Midbrain (tissue), 1 donor: ENCODE measurements around the gene BFSP2.

Experiments
- DNase-seq: peaks from one replicate; lab custom pipeline; 2025; lab: John Stamatoyannopoulos, UW

The BFSP2 gene, protein sequence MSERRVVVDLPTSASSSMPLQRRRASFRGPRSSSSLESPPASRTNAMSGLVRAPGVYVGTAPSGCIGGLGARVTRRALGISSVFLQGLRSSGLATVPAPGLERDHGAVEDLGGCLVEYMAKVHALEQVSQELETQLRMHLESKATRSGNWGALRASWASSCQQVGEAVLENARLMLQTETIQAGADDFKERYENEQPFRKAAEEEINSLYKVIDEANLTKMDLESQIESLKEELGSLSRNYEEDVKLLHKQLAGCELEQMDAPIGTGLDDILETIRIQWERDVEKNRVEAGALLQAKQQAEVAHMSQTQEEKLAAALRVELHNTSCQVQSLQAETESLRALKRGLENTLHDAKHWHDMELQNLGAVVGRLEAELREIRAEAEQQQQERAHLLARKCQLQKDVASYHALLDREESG

DNA sequence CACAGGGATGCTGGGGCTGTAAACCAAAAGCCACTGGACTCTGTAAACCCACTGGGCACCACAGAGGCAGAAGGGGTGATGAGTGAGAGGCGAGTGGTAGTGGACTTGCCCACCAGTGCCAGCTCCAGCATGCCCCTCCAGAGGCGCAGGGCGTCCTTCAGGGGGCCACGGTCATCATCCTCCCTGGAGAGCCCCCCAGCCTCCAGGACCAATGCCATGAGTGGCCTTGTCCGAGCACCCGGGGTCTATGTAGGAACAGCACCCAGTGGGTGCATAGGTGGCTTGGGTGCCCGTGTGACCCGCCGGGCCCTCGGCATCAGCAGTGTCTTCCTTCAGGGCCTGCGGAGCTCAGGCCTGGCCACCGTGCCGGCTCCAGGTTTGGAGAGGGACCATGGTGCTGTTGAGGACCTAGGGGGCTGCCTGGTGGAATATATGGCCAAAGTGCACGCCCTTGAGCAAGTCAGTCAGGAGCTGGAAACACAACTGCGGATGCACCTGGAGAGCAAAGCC, at the start of gene BFSP2:
BFSP2 (plus strand) TSS at position 51 of the 510 bp plus-strand sequence; CDS start at position 79, 28 bp downstream.
- DNase-seq: no peak

DNA sequence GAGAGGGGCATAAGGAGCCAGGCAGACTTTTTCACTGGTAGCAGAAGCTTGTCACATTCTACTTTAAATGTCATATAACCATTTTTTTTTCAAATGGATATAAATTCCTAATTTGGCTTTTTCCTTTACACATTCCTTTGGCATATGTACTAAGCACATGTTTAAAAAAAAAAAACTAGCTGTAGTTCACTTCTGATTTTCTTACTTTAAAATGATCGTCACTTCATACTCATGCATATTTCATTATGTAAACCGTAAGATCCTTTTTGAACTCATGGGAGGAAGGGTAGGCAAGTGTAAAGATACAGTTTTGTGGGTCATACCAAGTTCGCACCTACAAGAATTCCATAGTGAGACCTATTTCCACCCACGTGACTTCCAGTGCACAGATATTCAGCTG, 45.1 kb upstream of the BFSP2 start:
- DNase-seq: no peak

DNA sequence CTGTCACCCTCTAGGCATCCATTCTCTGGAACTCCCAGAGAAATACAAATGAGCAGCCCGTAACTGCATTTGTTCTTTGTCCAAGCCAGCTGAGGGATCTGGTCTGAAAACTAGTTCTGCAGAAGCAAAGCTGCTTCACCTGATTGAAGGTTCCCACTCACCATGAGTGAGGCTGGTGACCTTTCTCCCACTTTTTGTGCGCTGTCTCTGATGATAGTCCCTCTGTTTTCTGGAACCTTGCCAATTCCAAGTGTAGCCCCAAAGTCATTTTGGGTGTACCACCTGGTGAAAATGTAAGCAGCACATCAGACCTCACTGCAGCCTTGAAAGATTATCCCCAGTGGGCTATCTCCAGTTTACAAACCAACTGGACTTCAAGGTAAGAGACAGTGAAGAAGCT, 39.4 kb upstream of the BFSP2 start:
- no peak for DNase-seq

DNA sequence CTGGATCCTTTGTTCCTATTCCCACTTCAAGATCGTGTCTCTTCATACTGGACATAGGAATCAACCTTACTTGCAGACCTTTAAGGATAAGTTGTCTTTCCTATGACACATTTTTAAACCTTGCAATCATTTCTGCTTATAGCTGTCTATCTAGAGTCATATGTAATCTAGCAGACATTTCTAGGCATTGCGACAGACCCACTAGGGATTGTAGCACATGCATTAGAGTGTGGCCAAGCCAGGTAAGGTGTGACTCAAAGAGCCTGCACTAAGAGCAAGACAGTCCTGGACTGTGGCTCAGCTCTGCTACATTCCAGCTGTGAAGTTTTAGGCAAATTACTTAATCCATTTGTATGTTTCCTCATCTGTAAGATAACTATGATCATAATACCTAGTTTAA, 38.8 kb upstream of the BFSP2 start:
- DNase-seq: no peak

DNA sequence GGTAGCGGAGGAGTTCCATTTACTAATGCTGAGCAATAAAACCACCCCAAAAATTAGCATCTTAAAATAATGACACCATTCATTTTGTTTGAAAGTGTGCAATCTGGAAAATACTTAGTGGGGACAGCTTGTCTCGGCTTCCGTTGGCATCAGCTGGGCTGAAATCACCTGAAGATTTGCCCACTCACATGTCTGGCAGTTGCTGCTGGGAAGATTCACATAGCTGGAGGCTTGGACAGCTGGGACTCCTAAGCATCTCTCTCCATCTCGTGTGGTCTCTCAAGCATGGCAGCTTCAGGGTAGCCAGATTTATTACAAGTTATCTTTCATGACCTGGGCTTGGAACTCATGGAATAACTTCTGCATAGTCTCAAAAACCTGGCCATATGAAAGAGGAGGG, 38.4 kb upstream of the BFSP2 start:
- no peak for DNase-seq

DNA sequence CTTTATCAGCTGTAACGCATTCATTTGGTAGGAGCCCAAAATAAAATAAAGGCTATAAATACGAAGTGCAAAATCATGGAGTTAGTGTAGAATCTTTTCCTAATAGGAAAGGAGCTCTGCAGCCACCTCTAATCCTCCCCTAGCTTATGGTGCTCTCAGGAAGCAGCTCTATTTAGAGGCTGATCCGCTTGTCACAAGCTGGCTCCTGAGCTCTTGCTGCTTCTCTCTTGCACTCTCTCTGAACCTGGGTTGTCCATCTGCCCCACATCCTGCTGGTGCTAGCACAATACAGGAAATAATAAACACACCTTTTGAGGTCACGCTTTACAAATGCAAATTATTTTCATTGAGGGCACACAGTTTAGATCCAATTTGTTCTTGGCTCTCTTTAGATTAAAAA, 37.3 kb upstream of the BFSP2 start:
- no peak for DNase-seq

DNA sequence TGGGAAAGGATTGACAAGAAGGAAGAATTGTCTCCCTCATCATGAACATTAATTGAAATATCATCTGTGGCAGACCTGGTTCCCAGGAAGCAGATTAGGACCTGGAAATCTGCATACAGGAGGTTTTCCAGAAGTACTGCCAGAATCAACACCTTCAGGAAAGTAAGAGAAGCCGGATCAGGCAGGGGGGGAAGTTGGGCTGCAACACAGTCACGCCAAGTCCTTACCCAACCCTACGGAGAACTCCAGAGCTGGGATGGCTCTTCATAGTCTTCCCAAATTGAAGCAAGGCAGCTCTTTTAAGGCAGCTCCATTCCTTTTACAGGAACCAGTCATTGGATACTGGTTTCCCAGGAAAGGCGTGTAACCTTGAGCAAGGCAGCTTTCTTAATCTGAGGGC, 35.2 kb upstream of the BFSP2 start:
- DNase-seq: no peak

DNA sequence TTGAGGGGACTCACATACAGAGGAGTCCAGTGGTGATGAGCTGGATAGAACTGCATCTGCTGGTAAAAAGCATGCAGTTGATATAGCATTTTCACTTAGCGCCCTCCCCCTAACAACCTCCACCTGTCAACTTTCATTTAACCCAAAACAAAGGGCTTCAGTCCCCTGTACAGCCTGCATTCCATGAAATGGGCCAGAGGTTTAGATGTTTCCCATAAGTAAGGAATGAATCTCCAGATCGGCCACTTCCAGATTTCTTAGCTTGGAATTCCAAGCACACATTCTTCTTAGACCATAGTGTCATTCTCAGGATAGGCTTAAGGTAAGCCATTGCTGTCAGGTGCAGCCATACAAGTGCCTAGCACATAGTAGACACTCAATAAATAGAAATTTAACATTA, 32.9 kb upstream of the BFSP2 start:
- no peak for DNase-seq

DNA sequence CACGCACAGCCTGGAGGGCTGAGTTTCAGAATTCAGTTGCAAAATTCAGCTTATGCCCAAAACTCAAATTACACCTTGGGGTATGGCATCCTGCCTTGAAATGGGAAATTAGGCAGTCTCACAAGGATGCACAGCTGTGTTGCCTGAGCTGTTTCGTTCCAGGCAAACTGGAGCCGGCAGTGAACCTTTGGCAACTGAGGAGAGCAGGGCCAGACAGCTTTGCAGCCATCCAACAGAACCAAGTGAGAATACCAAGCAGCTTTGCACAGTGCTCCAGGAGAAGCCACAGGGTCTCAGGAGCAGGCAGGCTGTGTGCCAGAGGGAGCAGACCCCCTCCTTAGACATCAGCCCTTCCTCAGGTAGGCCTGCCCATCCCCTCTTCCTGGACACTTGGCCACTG, 32.5 kb upstream of the BFSP2 start:
- no peak for DNase-seq

DNA sequence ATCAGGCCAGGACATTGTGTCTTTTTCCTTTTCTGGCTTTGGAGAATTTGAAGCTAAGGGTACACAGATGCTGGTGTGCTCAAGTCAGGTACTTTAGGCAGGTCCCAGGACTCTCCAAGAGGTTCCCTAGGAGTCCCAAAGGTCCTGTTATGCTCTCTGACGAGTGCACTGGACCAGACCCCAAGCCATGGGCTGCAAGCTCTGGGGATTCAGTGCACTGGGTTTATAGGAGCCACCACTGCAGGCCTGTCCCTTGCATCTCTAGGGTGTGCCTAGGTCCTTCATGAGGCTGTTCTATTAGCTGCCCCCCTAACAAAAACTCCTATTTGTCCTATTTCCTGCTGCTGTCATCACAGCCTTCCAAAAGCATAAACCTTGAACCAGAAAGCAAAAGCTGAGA, 31.9 kb upstream of the BFSP2 start:
- no peak for DNase-seq

DNA sequence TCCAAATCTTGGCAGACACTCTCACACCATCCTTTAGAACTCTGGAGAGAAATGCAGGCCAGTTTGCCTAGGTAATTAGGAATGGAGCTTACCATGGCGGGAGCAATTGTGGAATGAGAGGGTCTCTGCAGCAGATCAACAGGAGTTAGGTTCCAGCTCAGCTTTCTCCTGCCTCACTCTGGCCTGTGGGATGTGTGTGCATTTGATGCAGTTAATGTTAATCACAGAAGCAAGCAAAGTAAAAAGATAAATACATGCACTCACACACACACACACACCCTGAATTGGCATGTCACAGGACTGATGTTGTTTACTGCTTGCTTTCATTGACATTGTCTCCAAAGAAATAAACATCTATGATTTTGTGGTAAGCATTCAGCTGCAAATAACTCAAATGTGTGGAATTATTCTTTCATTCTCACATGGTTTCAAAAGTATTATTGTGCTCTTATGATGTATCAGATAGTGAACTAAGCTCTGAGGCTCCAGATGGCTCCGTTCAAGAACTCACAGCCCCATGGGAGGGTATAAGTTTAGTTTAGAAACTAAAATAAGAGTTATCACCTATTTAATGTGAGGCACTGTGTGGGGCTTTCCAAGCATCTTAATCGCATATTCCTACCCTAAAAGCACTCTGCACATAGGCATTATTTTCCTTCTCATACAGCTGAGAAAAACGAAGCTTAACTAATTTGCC, 31.3 kb upstream of the BFSP2 start:
- DNase-seq: no peak

DNA sequence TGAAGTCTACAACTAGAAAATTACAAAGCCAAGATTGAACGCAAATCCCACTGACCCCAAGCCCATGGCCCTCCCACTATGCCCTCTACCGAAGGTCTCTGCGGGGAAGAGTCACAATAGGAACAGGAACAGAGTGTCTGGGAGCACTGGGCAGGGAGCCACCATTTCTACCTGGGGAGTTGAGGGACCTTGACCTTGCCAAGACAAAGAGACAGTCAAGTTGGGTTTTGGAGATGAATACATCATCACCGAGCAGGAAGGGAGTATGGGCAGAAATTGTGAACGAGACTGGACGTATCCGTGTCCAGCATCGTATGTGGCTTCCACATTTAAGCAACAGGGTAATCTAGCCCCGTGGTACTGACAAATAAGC, 30.8 kb upstream of the BFSP2 start:
- DNase-seq: no peak

DNA sequence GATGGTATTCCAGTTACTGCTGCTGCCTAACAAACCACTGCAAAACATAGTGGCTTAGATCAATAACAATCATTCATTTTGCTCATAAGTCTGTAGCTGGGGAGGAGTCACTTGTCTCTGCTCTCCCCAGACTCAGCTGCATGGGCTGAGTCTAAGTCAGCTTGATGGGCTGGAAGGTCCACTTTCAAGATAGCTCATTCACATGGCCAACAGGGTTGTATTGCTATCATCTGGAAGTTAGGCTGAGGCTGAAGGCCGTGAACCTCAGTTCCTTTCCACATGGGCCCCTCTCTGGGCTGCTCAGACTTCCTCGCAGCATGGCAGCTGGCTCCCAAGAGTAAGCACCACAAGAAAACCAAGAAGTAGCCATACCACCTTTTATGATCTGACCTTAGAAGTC, 28.7 kb upstream of the BFSP2 start:
- DNase-seq: no peak

DNA sequence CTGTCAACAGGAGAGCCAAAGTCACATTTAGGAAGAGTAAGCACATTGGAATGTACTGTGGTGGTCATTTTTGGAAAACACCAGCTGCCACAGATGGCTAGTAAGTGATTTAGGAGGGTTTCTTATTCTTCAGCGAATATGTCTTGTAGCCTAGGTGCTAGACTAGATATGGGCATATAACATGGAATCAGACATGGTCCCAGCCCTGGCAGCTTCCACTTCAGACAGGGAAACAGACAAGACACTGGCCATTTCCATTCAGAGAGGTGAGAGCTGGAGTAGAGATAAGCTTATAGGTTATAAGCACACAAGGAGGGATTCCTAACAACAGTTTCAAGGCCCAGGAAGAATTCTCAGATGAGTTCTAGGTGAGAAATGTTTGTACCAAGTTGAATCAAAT, 28.2 kb upstream of the BFSP2 start:
- DNase-seq: no peak

DNA sequence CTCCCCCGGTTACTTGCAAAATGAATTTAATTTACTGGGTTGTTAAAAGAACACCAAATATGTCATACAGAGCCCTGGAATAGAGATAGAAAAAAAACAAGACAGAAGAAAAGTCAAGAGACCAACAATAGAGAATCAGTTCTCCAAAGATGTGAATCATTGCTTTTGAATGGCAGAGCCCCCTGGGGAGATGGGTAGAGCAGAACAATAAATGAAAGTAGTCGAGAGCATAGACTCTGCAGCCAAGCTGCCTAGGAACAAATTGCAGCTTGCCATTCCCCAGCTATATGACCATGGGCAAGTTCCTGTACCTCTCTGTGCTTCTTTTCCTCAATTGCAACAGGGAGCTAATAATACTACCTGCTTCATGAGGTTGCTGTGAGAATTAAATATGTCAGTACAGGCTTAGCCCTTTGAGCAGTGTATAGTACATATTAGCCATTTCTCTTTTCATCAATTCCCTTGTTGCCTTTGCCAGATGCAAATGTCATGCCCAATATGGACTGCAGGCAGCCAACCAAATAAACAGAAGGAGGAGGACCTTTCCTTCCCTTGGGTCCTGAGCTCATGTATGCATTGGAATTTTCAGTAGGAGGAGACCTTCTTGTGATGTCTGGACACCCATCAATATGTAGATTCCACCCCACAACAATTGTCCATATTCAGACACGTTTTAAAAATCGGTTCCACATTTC, 25.0 kb upstream of the BFSP2 start:
- no peak for DNase-seq

DNA sequence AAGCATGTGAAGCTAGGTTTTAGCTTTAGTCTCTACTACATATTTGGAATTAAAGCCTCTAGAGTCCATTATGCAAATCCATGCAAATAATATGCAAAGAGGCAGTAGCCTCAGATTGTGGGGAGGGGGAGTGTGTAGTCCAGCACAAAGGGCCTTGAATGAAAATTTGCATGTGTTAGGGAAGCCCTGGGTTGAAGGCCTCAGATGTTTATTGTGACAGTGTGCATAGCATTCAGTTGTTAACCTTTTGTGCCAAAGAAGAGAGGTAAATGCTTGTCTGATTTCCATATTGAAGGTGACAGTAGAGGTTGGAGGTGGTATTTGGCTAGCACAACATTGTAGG, 24.5 kb upstream of the BFSP2 start:
- DNase-seq: no peak

DNA sequence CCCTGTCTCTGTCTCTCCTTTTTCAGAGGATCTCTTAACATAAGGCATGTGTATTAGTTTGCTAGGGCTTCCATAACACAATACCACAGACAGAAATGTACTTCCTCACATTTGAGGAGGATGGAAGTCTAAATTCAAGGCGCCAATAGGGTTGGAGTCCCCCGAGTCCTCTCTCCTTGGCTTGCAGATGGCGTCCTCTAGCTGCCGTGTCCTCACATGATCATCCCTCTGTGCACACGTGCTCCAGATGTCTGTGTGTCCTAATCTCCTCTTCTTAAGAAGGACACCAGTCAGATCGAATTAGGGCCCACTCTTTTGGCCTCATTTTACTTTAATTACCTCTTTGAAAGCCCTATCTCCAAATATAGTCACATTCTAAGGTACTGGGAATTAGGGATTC, 23.0 kb upstream of the BFSP2 start:
- DNase-seq: no peak

DNA sequence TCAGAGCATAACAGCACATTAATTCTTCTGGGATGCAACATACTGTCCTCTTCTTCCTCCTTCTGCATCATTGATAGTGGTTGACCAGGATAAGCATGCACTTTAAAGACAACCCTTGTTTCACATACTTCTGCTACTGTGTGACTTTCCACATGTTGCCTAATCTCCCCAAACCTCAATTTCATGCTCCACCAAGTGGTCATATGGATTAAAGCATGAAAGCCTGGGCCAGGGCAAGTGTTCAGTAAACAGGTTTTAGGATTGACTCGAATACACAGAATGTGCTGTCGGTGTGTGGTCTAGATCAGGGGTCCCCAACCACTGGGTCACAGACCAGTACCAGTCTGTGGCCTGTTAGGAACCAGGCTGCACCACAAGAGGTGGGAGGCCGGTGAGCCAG, 22.5 kb upstream of the BFSP2 start:
- DNase-seq: peak; percentile 11

DNA sequence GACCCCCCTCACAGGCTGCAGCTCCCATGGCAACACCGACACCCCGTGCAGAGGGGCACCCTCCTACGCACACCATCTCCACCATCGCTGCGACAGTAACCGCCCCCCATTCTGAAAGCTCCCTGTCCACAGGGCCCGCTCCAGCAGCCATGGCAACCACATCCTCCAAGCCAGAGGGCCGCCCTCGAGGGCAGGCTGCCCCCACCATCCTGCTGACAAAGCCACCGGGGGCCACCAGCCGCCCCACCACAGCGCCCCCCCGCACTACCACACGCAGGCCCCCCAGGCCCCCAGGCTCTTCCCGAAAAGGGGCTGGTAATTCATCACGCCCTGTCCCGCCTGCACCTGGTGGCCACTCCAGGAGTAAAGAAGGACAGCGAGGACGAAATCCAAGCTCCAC, 19.9 kb upstream of the BFSP2 start:
- DNase-seq: no peak

DNA sequence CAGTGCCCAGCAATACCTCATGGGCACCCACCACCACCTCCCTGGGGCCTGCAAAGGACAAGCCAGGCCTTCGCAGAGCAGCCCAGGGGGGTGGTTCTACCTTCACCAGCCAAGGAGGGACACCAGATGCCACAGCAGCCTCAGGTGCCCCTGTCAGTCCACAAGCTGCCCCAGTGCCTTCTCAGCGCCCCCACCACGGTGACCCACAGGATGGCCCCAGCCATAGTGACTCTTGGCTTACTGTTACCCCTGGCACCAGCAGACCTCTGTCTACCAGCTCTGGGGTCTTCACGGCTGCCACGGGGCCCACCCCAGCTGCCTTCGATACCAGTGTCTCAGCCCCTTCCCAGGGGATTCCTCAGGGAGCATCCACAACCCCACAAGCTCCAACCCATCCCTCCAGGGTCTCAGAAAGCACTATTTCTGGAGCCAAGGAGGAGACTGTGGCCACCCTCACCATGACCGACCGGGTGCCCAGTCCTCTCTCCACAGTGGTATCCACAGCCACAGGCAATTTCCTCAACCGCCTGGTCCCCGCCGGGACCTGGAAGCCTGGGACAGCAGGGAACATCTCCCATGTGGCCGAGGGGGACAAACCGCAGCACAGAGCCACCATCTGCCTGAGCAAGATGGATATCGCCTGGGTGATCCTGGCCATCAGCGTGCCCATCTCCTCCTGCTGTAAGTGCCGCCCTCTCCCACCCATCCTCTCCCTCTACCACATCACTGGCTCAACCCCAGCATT, 19.2 kb upstream of the BFSP2 start:
- DNase-seq: no peak

DNA sequence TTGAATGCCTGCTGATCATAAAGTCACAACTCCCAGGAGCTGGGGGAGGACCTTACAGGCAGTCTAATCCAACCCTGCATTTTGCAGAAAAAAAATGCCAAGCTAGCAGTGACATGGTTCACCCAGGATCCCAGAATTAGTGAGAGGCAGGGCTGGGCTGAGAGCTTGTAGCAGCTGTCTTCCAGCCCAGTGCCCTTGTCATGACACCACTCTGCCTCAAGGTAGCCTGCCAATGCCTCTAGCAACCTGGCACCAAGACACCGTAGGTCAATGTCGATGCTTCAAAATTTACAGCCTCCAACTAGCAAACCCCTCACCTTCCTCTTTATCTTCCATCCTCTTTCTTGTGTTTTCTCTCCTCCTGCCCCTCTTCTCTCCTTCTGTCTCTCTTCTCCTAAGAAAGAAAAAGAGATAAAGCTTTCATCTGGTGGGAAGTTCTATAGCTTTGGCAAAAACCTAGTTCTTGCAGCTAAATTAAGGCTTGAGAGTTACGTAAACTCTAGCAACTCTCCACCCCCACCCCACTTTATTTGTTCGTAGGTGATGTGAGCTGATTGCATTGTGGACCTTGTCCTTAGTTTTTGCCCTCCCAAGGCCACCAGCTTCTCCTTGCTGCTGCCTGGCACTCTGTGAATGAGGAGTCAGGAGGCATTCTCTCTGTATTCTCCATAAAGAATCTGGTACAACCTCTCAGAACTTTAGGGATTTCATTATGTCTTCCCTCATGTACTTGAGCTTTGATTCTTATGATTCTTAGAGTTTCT, 18.3 kb upstream of the BFSP2 start:
- DNase-seq: no peak

DNA sequence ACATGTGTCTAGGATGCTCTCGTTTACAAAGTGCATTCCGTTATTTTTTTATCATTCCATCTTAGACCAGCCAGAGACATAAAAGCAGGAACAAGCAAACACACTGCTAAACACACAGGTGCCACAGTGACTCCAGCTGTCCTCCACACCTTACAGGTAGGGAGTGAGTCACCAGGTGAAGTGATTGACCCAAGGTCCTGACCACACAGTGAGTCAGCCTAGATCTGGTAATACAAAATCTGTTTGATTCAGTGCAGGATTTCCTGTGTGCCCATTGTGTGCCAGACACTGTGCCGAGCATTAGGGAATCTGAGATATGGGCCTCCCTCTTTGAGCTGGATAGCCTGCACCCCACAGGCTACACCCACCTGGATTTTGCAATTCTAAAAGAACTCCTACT, 16.7 kb upstream of the BFSP2 start:
- DNase-seq: no peak
